Sigmoid colon (tissue), 4 donors: ENCODE data around the gene STX1B.

Experiments
- EP300 ChIP-seq, 4 donors: sonication (generic); formaldehyde crosslinking; IDR thresholded peaks; one replicate each; pipeline ENCODE4 v1.6.1; 2017; ENCODE audit warnings: antibody characterized with exemption in 4 of 4
- POLR2A ChIP-seq, 2 donors: fragments of 450-650 bp; IDR thresholded peaks; one replicate each; pipeline ENCODE4 v1.6.1; 2016; ENCODE audit warnings: antibody characterized with exemption in 2 of 2, mild to moderate bottlenecking in 2 of 2, moderate library complexity in 2 of 2
- TF ChIP-seq, protein P1 (sequence below), 4 experiments: fragments of 450-650 bp in 3 of 4; fragments of 200-600 bp in 1 of 4; IDR thresholded peaks; one replicate each; pipeline ENCODE4 v1.5.1; 2016 to 2019; ENCODE audit warnings: antibody characterized with exemption in 4 of 4, mild to moderate bottlenecking in 3 of 4, moderate library complexity in 2 of 4

DNA sequence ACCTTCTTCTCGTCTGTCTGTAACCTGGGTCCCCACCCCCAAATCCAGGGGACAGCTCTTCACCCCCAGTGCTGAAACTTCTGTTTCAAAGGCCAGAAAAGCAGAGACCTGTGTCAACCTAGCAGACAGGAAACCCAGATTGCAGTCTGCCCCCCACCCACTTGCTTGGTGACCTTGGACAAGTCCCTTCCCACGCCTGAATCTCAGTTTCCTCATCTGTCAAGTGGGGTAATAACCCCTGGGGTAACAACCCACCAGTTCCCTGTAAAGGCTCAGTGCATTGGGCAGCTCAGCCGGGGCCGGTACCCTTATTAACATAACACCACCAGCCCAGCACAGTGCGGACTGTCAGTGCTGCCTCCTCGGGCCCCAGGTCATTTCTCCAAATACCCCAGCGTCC lies 1.3 kb downstream of the STX1B start:
- no peak for TF ChIP-seq POLR2A (IDR thresholded peaks at IDR 0.05)
- TF ChIP-seq EP300 (IDR thresholded peaks at IDR 0.05) = no peak
- TF ChIP-seq, protein P1, sequence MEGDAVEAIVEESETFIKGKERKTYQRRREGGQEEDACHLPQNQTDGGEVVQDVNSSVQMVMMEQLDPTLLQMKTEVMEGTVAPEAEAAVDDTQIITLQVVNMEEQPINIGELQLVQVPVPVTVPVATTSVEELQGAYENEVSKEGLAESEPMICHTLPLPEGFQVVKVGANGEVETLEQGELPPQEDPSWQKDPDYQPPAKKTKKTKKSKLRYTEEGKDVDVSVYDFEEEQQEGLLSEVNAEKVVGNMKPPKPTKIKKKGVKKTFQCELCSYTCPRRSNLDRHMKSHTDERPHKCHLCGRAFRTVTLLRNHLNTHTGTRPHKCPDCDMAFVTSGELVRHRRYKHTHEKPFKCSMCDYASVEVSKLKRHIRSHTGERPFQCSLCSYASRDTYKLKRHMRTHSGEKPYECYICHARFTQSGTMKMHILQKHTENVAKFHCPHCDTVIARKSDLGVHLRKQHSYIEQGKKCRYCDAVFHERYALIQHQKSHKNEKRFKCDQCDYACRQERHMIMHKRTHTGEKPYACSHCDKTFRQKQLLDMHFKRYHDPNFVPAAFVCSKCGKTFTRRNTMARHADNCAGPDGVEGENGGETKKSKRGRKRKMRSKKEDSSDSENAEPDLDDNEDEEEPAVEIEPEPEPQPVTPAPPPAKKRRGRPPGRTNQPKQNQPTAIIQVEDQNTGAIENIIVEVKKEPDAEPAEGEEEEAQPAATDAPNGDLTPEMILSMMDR (IDR thresholded peaks at IDR 0.05) = no peak
